Endodermal cell (in vitro differentiated cells): Measurements from ENCODE around the gene GPBP1. TPM values are rescaled to one million over a fixed set of nuclear protein-coding genes. Genes with fewer than 3 reads are reported as not detected.
"Not testable (repeated sequence)": the region's sequence is repeated elsewhere in the genome, so short reads cannot be mapped to it uniquely, and the experiment has no call there.

ENCODE experiments used
- DNase-seq: peaks from one replicate; pipeline ENCODE4 v3.0.0-alpha.2; 2017
- H3K27ac ChIP-seq: 2 replicates; pipeline ENCODE4 v1.5.1; 2013; ENCODE audit warnings: mild to moderate bottlenecking, low read depth, low read length, moderate library complexity
- H3K27me3 ChIP-seq: 2 replicates; pipeline ENCODE4 v1.6.1; 2013; ENCODE audit warnings: mild to moderate bottlenecking, low read length, moderate library complexity; ENCODE audit not compliant: insufficient read depth, control insufficient read depth, poor library complexity, severe bottlenecking
- H3K36me3 ChIP-seq: 2 replicates; pipeline ENCODE4 v1.7.0; 2013; ENCODE audit warnings: mild to moderate bottlenecking, low read length, moderate library complexity; ENCODE audit not compliant: control insufficient read depth, insufficient read depth
- H3K4me1 ChIP-seq: one replicate; pipeline ENCODE4 v1.7.0; 2013; ENCODE audit warnings: low read length; ENCODE audit not compliant: control insufficient read depth, insufficient read depth
- H3K4me3 ChIP-seq: 2 replicates; pipeline ENCODE4 v1.5.1; 2013; ENCODE audit warnings: mild to moderate bottlenecking, low read length, moderate library complexity
- H3K9ac ChIP-seq: 2 replicates; pipeline ENCODE4 v1.6.1; 2013; ENCODE audit warnings: mild to moderate bottlenecking, low read length, moderate library complexity; ENCODE audit not compliant: poor library complexity, severe bottlenecking; ENCODE audit errors: extremely low read depth
- H3K9me3 ChIP-seq: 2 replicates; pipeline ENCODE4 v1.6.1; 2013; ENCODE audit warnings: mild to moderate bottlenecking, low read length, moderate library complexity; ENCODE audit not compliant: control insufficient read depth
- H3K27ac Mint-ChIP-seq: 2 replicates; pipeline ENCODE4 v1.8.0; 2020; ENCODE audit warnings: mixed read lengths
- H3K27me3 Mint-ChIP-seq: 2 replicates; pipeline ENCODE4 v1.8.0; 2021; ENCODE audit warnings: mild to moderate bottlenecking, mixed read lengths; ENCODE audit not compliant: insufficient read depth
- H3K36me3 Mint-ChIP-seq: 2 replicates; pipeline ENCODE4 v1.8.0; 2020; ENCODE audit warnings: low read depth, mixed read lengths
- H3K4me1 Mint-ChIP-seq: 2 replicates; pipeline ENCODE4 v1.8.0; 2020; ENCODE audit warnings: mixed read lengths
- H3K4me3 Mint-ChIP-seq: 2 replicates; pipeline ENCODE4 v1.8.0; 2020; ENCODE audit warnings: mild to moderate bottlenecking, moderate library complexity, mixed read lengths
- H3K9me3 Mint-ChIP-seq: 2 replicates; pipeline ENCODE4 v1.8.0; 2020; ENCODE audit warnings: mild to moderate bottlenecking, mixed read lengths
- WGBS, 2 experiments: methylation state at CpG; one replicate each; pipeline versions ENCODE4 v1.1.5 to v1.1.7; 2013; ENCODE audit warnings: missing lambda C conversion rate in 2 of 2, mixed read lengths in 1 of 2; ENCODE audit not compliant: insufficient coverage in 1 of 2, insufficient read length in 1 of 2; 5-methylcytosine and 5-hydroxymethylcytosine counted together
- total RNA-seq, 2 donors: library from RNA; stranded (reverse); fragmentation: NEBNext Ultra II Directional in 1 of 2; extraction: Animal tissue kit (Norgen Biotek cat#: 25700) in 1 of 2; gene quantifications; 2 replicates in 1 of 2; 3 replicates in 1 of 2; pipeline ENCODE4 v1.2.1, GENCODE V29; 2021
- TF ChIP-seq, protein P1 (sequence below): fragments of 200-600 bp; sonication (generic); conservative IDR thresholded peaks from 2 replicates; pipeline ENCODE4 v1.5.0; 2021; ENCODE audit warnings: antibody characterized with exemption, mild to moderate bottlenecking

Gene GPBP1
- total RNA-seq, 2 donors from 2014 or later: 109 to 124 TPM

DNA sequence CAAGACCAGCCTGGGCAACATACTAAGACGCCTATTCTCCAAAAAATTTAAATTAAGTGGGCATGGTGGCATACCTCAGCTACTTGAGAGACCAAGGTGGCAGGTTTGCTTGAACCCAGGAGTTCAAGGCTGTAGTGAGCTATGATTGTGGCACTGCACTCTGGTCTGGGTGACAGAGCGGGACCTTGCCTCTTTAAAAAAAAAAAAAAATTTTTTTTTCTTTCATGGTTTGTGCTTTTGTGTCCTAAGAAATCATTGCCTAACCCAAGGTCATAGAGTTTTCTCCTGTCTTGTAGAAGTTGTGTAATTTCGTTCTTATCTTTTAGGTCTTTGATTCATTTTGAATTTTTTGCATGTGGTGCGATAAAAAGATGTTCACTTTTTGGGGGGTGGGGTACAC lies 12.3 kb downstream of the GPBP1 start:
- TF ChIP-seq, protein P1, sequence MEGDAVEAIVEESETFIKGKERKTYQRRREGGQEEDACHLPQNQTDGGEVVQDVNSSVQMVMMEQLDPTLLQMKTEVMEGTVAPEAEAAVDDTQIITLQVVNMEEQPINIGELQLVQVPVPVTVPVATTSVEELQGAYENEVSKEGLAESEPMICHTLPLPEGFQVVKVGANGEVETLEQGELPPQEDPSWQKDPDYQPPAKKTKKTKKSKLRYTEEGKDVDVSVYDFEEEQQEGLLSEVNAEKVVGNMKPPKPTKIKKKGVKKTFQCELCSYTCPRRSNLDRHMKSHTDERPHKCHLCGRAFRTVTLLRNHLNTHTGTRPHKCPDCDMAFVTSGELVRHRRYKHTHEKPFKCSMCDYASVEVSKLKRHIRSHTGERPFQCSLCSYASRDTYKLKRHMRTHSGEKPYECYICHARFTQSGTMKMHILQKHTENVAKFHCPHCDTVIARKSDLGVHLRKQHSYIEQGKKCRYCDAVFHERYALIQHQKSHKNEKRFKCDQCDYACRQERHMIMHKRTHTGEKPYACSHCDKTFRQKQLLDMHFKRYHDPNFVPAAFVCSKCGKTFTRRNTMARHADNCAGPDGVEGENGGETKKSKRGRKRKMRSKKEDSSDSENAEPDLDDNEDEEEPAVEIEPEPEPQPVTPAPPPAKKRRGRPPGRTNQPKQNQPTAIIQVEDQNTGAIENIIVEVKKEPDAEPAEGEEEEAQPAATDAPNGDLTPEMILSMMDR: no peak
- Histone ChIP-seq H3K4me1 (no peaks in the 10 kb centered on the region), H3K27me3 (no peaks in the 10 kb centered on the region), H3K27ac (no peak overlapping the region), H3K4me3 (peak overlapping the region; percentile 48), H3K36me3 (peaks cover 42% of the 10 kb centered on the region), H3K9me3 (peaks cover 5% of the 10 kb centered on the region), H3K9ac (no peak overlapping the region)
- Mint-ChIP-seq H3K27ac (peak overlapping the region; percentile 39), H3K4me3 (no peak overlapping the region), H3K27me3 (no peaks in the 10 kb centered on the region), H3K9me3 (peaks cover 5% of the 10 kb centered on the region), H3K36me3 (peaks cover 20% of the 10 kb centered on the region), H3K4me1 (peaks cover 48% of the 10 kb centered on the region)
- WGBS, 2 experiments: 88% methylated on average over 3 to 4 of the region's 4 CpGs
- no peak for DNase-seq

DNA sequence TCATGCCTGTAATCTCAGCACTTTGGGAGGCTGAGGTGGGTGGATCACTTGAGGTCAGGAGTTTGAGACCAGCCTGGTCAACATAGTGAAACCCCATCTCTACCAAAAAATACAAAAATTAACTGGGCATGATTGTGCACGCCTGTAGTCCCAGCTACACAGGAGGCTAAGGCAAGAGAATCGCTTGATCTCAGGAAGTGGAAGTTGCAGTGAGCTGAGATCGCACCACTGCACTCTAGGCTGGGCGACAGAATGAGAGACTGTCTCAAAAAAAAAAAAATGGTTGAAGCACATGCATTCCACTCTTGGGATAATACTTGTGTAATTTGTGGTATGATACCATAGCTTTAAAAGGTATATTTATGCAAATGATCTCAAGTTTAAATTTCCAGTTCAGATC lies 14.1 kb downstream of the GPBP1 start:
- H3K4me1 Mint-ChIP-seq: peaks cover 48% of the 10 kb centered on the region
- H3K9me3 ChIP-seq, H3K9ac ChIP-seq, H3K4me3 ChIP-seq, H3K27me3 Mint-ChIP-seq, H3K27ac ChIP-seq, H3K9me3 Mint-ChIP-seq, H3K4me1 ChIP-seq, DNase-seq, H3K4me3 Mint-ChIP-seq, H3K27me3 ChIP-seq: not testable (repeated sequence)
- H3K27ac Mint-ChIP-seq: peak overlapping the region; percentile 14
- peaks cover 30% of the 10 kb centered on the region for H3K36me3 Mint-ChIP-seq
- 97 to 98% methylated on average over 4 of the region's 4 CpGs for WGBS, 2 experiments
- H3K36me3 ChIP-seq: peaks cover 48% of the 10 kb centered on the region

DNA sequence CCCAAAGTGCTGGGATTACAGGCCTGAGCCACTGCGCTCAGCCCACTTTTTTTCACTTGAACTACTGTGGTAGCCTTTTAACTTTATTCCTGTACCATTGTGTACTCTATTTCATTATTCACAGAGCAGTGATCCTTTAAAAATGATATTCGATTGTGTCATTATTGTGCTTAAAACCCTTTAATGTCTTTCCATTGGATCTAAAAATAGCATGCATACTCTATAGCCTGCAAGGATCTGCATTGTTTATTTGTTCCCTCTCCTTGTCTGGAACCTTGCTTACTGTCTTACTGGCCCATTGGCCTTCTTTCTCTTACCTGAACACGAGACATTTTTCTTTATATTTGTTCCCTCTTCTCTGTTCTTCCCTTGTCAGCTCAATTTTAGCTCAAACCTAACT lies 15.7 kb downstream of the GPBP1 start:
- Mint-ChIP-seq H3K9me3 (no peaks in the 10 kb centered on the region), H3K4me3 (no peak overlapping the region), H3K36me3 (peaks cover 29% of the 10 kb centered on the region), H3K27me3 (no peaks in the 10 kb centered on the region), H3K27ac (no peak overlapping the region), H3K4me1 (peaks cover 43% of the 10 kb centered on the region)
- no peak overlapping the region for H3K27ac ChIP-seq
- DNase-seq: no peak
- H3K4me1 ChIP-seq: no peaks in the 10 kb centered on the region
- peaks cover 49% of the 10 kb centered on the region for H3K36me3 ChIP-seq
- no peak overlapping the region for H3K4me3 ChIP-seq
- 97% methylated on average over 3 of the region's 3 CpGs for WGBS, 2 experiments
- no peaks in the 10 kb centered on the region for H3K27me3 ChIP-seq
- TF ChIP-seq, protein P1: no peak
- no peak overlapping the region for H3K9ac ChIP-seq
- no peaks in the 10 kb centered on the region for H3K9me3 ChIP-seq

DNA sequence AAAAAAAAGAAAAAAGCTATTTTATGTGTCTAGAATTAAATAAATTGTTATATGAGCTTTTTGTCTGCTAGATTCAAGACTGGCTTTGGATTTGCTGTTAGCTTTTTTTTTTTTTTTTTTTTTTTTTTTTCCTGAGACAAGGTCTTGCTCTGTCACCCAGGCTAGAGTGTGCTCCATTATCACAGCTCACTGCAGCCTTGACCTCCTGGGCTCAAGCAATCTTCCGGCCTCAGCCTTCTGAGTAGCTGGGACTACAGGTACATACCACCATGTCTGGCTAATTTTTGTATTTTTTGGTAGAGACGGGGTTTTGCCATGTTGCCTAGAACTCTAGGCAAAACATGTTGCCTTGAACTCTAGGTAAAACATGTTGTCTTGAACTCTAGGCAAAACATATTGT lies 16.7 kb downstream of the GPBP1 start:
- no peaks in the 10 kb centered on the region for H3K9me3 ChIP-seq
- Mint-ChIP-seq H3K36me3 (peaks cover 31% of the 10 kb centered on the region), H3K4me1 (peaks cover 35% of the 10 kb centered on the region), H3K4me3 (no peak overlapping the region), H3K9me3 (no peaks in the 10 kb centered on the region), H3K27me3 (no peaks in the 10 kb centered on the region), H3K27ac (no peak overlapping the region)
- H3K9ac ChIP-seq: no peak overlapping the region
- 92 to 94% methylated on average over 2 of the region's 2 CpGs for WGBS, 2 experiments
- no peak overlapping the region for H3K27ac ChIP-seq
- H3K4me1 ChIP-seq: no peaks in the 10 kb centered on the region
- TF ChIP-seq, protein P1: no peak
- H3K4me3 ChIP-seq: no peak overlapping the region
- H3K27me3 ChIP-seq: no peaks in the 10 kb centered on the region
- peaks cover 46% of the 10 kb centered on the region for H3K36me3 ChIP-seq
- no peak for DNase-seq
